ENCODE data around the gene TAB3.
A peak's percentile ranks its signal among the peaks of the same experiment; 100 is the strongest.

TAB3 gene, protein sequence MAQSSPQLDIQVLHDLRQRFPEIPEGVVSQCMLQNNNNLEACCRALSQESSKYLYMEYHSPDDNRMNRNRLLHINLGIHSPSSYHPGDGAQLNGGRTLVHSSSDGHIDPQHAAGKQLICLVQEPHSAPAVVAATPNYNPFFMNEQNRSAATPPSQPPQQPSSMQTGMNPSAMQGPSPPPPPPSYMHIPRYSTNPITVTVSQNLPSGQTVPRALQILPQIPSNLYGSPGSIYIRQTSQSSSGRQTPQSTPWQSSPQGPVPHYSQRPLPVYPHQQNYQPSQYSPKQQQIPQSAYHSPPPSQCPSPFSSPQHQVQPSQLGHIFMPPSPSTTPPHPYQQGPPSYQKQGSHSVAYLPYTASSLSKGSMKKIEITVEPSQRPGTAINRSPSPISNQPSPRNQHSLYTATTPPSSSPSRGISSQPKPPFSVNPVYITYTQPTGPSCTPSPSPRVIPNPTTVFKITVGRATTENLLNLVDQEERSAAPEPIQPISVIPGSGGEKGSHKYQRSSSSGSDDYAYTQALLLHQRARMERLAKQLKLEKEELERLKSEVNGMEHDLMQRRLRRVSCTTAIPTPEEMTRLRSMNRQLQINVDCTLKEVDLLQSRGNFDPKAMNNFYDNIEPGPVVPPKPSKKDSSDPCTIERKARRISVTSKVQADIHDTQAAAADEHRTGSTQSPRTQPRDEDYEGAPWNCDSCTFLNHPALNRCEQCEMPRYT

DNA sequence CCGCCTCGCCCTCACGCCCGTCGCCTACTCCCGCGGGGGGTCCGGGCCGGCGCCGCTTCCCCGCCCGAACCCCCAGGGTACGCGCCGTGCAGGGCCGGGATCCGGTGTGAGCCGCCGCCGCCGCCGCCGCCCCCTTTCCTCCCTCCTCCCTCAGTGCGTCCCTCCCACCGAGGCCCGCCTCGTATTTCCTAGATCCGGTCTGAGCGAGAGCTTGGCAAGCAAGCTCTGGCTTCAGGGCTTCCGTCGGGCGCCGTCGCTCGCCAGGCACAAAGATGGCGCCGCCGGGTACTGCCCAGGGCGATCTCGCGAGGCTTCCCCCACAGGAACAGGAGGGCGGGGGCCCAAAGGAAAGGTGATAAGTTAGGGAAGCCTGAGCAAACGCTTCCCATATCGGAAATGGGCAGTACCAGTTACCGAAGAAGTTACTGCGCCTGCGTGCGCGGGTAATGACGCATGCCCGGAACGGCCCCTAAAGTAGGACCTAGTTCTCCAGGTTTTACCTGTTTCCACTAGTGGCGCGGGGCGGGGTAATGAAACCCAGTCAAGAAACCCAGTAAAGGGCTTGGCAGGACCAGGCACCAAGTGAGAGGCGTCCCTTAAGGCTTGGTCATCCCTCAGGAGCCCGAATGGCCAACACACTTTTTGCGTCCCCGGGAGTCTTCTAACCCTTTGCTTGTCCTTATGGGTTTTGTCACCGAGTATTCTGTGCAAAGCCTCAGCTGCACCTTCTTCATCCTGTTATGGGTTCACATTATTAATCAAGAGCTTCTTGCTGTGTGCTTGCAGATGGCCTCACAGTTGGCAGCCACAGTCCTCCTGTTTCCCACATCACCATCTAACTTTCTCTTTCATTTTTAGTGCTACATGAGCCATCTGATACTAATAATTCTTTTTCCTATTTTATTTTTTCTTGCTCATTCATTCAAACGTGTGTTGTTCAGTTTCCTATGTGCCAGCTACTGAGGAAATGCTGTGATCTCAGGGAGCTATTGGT lies at the start of gene TAB3:
TSS of gene TAB3 (minus strand) at position 108 of the 994 bp plus-strand sequence. CDS start 29,666 bp downstream, outside the sequence.
- peak; percentile 80 to 82 for DNase-seq (ENCODE audit: low read depth in 2 of 2)

DNA sequence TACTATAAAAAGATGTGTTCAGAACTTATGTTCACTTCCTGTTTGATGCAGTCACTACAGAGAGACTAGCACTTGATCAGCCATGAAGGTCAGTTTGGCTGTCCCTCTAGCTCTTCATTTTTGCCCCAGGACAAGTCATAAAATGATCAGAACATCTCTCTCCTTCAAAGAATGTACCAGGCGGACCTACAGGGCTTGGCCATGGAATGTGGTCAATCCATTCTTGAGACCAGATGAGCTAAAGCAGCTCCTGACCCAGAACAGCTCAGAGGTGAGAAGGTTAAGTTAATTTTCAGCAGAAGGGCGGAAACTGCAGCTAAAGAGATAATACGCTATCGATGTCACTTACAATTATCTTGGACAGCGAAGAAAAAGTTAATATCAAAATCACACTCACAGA lies 49.2 kb upstream of the TAB3 start:
- DNase-seq (ENCODE audit: low read depth in 2 of 2) = no peak

DNA sequence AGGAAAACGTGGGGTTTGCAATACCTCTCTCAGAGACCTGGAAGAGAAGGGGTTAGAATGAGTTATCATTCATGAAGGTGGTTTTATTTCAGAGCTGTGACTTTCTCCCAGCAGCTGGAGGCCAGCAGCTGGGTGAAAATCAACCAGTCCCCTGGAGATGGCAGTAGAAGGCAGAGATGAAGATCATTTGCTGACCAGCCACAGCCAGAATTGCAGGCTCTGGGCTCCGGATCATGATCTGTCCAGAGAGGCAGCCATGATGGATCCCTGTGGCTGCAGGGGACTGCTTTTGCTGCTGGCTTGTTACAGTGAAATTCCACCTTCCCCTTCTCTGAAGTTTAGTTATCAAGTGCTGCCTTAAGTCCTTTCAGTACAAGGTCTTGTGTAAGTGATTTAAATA lies 46.9 kb upstream of the TAB3 start:
- DNase-seq (ENCODE audit: low read depth in 2 of 2) = no peak

DNA sequence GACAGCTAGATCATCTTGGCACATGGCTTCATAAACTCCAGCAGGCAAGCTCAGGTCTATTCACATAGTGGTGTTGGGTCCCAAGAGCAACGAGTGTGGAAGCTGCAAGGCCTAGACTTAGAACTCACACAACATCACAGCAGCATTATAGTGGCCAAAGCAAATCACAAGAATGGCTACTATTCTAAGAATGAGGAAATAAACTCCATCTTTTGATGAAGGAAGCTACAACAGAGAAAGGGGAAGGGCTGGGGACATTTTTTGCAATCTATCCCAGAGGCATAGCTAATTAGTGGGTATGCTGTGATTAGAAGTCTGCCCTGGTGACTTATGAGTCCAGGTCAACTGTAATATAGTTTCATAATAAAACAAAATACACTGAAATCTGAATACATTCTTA lies 42.9 kb upstream of the TAB3 start:
- DNase-seq (ENCODE audit: low read depth in 2 of 2) = no peak

DNA sequence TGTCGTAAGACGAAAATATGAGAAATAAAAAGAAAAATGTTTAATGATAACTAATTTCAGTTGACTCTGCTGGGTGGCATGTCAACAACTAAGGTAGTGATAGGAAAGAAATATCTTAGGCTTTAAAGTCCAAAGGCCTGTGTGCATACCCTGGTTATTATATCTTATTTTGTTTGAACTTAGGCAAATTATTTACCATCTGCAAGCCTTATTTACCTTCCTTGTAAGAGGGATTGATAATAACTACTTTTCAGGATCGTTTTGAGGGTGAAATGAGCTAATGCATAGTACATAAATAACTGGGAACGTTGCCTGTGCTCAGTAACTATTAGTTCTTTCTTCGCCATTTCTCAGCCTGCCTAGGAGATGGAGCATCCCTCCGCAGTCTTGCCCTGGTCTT lies 41.6 kb upstream of the TAB3 start:
- DNase-seq (ENCODE audit: low read depth in 2 of 2) = no peak

DNA sequence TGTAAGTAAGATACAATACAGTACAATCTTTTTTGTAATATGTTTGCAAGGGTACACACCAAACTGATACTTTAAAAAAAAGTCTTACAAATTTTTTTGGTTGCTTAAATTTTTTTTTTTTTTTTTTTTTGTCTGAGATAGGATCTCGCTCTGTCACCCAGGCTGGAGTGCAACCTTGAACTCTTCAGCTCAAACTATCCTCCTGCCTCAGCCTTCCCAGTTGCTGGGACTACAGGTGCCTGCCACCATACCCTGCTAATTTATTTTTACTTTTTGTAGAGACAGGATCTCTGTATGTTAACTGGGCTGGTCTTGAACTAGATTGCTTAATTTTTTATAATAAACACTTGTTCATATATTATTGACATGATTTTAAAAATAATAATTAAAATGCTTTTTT lies 41.1 kb upstream of the TAB3 start:
- DNase-seq (ENCODE audit: low read depth in 2 of 2) = no peak

DNA sequence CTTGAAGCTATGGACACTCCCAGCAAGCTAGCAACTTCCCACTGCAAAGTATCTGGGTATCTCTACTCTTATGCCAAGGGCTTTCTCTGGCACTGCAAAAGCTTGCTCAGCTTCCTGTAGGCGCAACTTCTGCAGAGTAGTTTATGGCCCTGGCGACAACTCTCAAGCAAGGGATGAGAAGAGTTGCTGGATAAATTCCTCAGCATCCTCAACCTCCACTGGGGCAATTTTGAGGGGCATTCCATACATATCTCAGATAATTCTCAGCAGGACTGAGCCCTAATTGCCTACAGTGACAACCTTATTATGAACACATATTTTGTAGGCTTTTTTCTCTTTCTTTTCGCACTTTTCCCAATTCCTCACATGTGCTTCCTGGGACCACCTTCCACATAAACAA lies 31.2 kb upstream of the TAB3 start:
- DNase-seq (ENCODE audit: low read depth in 2 of 2) = no peak

DNA sequence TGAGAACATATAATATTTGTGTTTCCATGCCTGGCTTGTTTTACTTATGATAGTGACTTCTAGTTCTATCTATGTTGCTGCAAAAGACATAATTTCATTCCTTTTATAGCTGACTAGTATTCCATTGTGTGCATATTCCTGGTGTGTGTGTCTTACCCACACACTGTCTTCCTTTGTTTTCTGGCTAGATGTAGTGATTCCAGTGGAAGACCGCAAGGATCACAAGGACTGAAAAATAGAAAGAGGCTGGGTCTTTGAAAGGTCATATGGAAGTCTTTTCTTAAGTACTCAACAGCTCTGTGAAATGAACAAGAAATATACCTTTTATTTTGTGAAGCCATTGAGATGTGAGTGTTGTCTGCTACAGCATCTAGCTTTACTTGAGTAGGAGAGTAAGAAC lies 29.4 kb upstream of the TAB3 start:
- DNase-seq (ENCODE audit: low read depth in 2 of 2) = no peak

DNA sequence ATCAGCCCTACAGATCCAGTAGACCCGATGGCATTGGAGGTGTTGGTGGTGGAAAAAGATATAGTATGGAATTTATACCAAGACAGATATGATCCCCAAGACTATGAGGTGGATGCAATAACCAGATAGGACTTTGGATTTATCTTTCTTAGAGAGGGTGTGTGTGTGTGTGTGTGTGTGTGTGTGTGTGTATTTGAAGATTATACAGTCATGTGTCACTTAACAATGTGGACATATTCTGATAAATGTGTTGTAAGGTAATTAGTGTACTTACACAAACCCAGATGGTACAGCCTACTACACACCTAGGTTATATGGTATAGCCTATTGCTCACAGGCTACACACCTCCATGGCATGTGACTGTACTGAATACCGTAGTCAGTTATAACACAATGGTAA lies 24.4 kb upstream of the TAB3 start:
- no peak for DNase-seq (ENCODE audit: low read depth in 2 of 2)

DNA sequence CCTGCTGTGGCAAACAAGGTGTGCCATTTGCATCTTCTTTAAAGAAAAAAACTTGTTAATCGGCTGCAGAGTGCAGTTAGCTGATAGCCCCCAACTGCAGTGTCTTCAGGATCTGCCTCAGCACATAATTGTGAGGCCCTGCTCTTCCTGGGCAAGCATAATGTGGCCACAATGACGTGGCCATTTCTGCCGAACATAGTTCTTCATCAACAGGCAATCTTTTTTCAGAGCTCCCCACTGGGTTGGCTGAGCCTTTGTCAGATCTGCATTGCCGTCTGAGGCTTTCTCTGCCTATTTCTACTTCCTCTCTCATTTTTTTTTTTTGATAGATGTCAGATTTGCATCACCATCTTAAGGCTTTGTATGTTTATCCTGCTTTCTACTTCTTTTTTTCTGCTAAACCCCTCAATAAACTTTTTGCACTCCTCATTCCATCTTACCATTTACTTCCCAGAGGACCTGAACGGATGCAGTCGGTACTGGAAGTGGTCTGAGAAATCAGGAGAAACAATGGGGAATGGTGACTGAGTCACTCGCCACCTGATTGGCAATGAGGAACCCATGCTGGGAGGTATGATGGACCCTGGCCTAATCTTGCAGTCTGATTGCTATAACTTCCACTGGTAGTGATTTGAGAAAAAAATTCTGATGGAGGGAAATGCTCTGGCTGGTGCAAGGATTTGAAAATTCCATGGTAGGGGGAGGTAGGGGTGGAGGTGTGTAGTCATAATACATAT lies 21.2 kb upstream of the TAB3 start:
- DNase-seq (ENCODE audit: low read depth in 2 of 2) = no peak

DNA sequence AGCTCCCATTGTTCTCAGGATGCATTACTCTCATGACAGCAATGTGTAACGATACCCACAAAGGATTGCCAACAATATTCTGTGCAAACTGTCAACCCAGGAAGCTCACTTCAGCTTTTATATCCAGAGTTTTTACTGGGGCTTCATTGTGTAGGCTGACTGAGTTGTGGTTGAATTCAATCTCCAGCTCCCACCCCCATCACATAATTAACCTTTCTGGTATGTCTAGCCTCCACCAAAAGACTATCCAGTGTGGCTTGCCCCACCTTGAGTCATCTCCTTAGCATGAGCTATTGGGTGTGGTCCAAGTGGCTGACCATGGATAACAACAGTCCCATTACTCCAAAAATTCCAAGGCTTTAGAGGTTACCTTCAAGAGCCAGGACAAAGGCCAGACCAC lies 17.7 kb upstream of the TAB3 start:
- no peak for DNase-seq (ENCODE audit: low read depth in 2 of 2)

DNA sequence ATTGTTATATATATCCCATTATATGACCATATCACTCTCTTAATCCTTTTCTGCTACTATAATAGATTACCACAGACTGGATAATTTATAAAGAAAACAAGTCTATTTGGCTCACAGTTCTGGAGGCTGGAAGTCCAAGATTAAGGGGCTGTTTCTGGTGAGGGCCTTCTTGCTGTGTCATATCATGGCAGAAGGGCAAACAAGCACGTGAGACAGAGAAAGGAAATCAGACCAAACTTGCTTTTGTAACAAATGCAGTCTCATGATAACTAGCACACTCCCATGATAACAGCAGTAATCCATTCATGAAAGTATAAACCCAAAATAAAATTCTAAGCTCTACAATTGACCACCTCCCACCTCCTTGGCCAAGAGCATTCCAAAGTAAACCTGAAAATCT lies 16.3 kb upstream of the TAB3 start:
- DNase-seq (ENCODE audit: low read depth in 2 of 2) = no peak

DNA sequence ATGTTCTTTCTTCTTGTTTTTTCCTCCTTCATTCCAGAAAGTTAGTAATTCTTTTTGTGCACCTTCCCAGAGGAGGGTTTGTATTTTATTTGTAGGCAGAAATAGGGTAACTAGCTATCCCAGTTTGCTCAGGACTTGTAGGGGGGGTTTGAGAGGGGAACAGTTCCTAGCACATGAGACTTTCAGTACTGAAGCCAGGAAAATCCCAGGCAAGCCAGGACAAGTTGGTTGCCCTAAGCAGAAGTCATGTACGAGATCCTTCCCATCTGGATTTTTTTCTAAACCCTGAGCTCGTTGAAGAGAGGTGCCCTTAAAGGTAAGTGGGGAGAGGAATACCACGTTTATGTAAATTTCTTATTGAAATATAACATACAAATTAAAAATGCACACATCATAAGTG lies 15.6 kb upstream of the TAB3 start:
- no peak for DNase-seq (ENCODE audit: low read depth in 2 of 2)

DNA sequence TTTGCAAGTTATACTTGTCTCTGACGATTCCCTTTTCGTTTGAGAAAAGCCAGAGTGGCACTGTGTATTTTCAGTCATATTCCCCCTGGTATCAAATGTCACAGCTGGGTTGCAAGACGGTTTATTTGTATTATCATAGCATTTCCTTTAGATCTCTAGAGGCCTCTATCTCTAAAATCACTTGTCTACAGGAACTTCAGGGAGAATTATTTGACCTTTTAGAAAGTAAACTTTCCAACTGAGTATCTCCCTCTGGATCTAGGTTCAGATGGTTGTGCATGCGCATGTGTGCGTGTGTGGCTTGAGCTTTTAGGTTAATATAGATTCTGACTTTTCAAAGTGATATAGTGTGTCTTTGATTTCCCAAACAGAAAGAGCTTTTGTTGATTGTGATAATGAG lies 15.1 kb upstream of the TAB3 start:
- no peak for DNase-seq (ENCODE audit: low read depth in 2 of 2)

DNA sequence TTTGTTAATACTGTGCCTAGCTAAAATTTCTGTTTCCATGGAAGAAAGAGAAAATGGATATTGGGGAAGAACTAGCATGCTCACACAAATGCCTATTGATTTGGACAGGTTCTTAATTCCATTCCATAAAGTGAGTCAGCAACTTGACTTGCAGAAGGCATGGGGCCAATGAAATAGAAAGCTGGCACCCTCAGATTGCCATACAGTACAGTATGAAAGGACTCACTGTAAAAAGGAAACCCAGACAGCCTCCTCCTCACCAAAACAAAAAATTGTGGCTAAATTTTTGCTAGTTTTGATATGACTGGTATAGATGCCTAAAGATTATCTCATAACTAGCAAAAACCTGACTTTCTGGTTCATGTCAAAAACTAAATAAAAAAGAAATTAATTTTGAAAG lies 11.2 kb upstream of the TAB3 start:
- no peak for DNase-seq (ENCODE audit: low read depth in 2 of 2)

DNA sequence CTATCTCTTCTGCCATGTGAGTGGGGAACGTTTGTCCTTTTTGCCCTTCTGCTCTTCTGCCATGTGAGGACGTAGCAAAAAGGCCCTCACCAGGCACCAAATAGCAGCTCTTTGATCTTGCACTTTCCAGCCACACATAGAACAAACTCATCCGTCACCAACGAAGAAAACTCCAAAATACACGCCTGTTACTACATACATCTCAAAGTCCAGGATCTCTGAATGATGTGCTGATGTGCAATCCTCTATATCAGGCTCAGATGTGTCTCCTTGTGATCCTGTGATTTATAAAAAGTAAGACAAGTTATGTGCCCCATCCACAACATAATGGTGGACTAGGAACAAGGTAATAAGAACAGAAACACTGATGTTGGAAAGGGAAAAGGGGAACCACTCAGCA lies 9.8 kb upstream of the TAB3 start:
- DNase-seq (ENCODE audit: low read depth in 2 of 2) = no peak

DNA sequence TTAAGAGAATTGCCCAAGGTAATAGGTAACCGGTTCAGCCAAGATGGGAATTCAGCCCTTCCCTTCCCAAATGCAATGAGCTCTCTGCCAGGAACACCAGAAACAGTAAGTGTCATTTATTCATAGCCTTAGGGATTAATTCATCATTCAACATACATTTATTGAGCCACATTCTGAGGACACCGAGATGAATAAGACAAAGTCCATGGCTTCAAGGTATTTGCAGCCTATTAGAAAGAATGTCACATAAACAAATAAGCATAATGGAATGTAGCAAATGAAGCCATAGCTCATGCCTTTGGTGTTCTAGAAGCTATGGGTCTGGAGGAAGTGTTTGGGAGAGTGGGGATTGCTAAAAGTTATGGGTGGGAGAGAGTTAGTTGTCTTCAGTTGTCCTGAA lies 6.3 kb upstream of the TAB3 start:
- DNase-seq (ENCODE audit: low read depth in 2 of 2) = no peak

DNA sequence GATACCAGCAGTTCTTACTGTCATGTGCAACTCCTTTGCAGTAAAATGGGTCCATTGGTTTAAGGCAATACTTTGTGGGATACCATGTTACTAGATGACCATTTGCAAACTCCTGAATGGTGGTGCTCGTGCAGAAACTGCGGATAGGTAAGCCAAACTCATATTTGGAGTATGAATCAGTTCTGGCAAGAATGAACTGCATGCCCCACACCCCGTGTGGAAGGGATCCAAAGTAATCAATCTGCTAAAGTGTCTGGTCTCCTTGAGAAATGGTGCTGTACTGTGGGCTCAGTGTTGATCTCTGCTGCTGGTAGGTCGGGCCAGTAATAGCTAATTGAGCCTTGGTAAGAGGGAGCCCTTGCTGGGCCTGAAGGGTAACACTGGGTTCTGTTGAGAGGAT lies 4.2 kb upstream of the TAB3 start:
- DNase-seq (ENCODE audit: low read depth in 2 of 2) = no peak

DNA sequence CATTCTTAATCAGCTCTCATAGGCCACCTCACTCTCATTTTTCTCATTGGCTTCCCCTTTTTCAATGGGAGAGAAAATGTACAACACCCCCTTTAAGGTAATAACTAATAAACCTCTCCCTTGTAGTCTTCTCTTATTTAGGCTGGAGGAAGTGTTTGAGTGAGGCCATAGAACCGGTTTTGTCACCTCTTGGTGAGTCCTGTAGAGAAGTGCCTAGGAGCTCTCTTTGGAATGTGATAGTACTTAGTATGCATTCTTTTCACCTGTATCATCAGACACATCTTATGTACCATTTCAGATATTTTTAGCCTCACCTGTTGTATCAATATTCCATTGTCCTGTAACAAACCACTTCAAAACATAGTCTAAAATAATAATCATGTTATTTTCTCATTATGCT lies 3.5 kb upstream of the TAB3 start:
- DNase-seq (ENCODE audit: low read depth in 2 of 2) = no peak

DNA sequence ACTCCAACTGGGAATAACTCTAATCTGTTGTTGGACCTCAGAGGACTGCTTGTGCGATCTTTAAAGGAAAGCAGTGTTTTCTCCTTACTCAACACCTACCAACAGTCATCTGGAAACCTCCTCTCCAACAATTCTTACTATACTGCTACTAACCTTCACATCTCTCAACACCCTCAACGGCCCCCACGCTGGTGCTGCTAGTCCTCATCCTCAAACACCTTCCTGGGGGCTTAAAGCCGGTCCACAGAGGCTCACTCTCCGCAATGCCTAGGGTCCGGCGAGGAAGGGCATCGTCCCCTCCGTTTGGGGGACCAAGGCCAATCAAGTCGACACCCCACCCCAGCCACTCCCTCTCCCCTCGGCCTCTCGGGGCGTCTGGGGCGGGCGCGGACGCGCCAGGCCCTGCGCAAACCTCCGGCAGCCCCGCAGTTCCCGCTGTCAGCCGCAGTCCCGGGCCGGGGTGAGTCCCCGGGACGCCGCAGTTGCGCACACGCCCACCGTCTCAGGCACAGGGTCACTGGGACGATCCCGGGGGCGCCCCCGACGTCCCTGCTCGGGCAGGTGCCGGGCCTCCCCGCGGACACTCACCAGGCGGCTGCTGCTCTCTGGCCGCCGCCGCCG lies 418 bp downstream of the TAB3 start:
- no peak for DNase-seq (ENCODE audit: low read depth in 2 of 2)

DNA sequence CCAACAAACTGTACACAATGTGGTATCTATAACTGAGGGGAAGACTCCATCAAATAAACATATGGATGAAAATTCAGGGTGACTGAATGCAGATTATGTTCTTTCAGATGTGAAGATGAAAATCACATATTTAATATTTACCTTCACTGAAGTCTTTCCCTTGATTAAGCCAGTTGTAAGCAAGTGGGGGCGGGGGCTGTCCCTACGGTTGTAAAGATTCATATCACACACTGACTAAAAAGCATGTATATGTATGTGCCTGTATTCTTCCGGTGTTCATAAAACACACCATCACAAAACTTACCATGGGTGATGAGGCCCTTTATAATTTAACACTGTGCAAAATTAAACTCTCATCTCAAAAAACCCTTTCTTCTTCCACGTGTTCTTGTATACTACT lies 1.3 kb downstream of the TAB3 start:
- no peak for DNase-seq (ENCODE audit: low read depth in 2 of 2)
